Keratinocyte (primary cell): ENCODE results near the gene UBQLN4.

Source experiments
- EZH2 ChIP-seq: IDR thresholded peaks from one replicate; pipeline ENCODE4 v1.6.1; 2012; ENCODE audit warnings: inconsistent platforms, mild to moderate bottlenecking, low read length, moderate library complexity
- TF ChIP-seq, protein P1 (sequence below), 3 experiments: IDR thresholded peaks in 1 of 3; conservative IDR thresholded peaks in 1 of 3; optimal IDR thresholded peaks in 1 of 3; 2 replicates in 2 of 3; 3 replicates in 1 of 3; pipeline versions ENCODE3 to v1.5.1; 2011; ENCODE audit warnings: low read length in 3 of 3, mild to moderate bottlenecking in 3 of 3, moderate library complexity in 2 of 3, control low read depth in 1 of 3, inconsistent platforms in 1 of 3; ENCODE audit not compliant: insufficient read depth in 2 of 3; ENCODE audit errors: extremely low read depth in 1 of 3

DNA sequence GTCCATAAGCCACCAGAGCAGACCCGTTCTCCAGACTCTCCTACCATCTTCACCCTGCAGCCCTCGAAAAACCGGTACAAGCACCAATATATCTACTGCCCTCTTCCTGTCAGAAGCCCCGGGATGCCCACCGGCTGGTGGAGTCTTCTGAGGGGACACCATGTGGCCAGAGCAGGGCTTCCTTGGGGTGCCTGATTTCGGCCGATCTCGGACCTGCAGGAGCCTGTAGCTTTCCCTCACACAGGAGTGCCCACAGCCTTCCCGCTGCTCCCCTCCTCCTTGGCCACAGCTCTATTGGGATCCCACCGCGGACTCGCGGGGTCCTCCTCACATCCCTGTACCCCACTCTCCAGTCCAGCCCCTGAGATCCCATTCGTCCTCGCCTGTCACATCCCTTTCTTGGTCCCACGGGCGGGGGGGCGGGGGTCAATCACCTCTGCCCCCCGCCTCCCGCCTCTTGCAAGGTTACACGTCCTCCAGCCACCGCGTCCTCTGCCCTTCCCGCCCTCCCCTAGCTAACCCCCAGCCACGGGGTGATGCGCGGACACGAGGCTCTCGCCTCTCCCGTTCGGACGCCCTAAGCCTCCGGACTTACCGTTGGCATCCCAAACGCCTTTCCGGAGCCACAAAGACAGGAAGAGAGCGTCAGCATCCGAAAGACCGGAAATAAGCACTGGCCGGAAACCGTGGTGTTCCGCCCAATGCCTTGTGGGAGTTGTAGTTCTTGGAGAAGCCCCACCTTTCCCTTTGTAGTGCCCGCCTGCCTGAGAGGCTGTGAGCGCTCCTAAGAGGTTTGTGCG is 33.1 kb downstream of the UBQLN4 start, which contains the start of gene SSR2:
- TF ChIP-seq, protein P1, sequence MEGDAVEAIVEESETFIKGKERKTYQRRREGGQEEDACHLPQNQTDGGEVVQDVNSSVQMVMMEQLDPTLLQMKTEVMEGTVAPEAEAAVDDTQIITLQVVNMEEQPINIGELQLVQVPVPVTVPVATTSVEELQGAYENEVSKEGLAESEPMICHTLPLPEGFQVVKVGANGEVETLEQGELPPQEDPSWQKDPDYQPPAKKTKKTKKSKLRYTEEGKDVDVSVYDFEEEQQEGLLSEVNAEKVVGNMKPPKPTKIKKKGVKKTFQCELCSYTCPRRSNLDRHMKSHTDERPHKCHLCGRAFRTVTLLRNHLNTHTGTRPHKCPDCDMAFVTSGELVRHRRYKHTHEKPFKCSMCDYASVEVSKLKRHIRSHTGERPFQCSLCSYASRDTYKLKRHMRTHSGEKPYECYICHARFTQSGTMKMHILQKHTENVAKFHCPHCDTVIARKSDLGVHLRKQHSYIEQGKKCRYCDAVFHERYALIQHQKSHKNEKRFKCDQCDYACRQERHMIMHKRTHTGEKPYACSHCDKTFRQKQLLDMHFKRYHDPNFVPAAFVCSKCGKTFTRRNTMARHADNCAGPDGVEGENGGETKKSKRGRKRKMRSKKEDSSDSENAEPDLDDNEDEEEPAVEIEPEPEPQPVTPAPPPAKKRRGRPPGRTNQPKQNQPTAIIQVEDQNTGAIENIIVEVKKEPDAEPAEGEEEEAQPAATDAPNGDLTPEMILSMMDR (optimal IDR thresholded peaks at IDR 0.05 in 1 of 3, IDR thresholded peaks at IDR 0.05 in 1 of 3, conservative IDR thresholded peaks at IDR 0.05 in 1 of 3; ENCODE audit: extremely low read depth in 1 of 3, insufficient read depth in 2 of 3, low read length in 3 of 3): no peak
- no peak for TF ChIP-seq EZH2
